Measurements from ENCODE around the gene AP4B1. TPM values are rescaled to one million over a fixed set of nuclear protein-coding genes. Genes with fewer than 3 reads are reported as not detected.

Gene AP4B1
- total RNA-seq, 1 donor from 2014 or later: 31.1 TPM

GRCh38 chr1:113916974-113917373 lies 12.4 kb upstream of the AP4B1 start:
- H3K4me3 Mint-ChIP-seq (ENCODE audit: unreplicated experiment): no peak overlapping the region
- no peaks in the 10 kb centered on the region for H3K9me3 Mint-ChIP-seq (ENCODE audit: unreplicated experiment)
- DNase-seq: no peak
- H3K4me1 Mint-ChIP-seq (ENCODE audit: low read depth, unreplicated experiment): peaks cover 8% of the 10 kb centered on the region
- no peak overlapping the region for H3K27ac Mint-ChIP-seq (ENCODE audit: unreplicated experiment)
- H3K36me3 Mint-ChIP-seq (ENCODE audit: unreplicated experiment): no peaks in the 10 kb centered on the region
- H3K27me3 Mint-ChIP-seq (ENCODE audit: unreplicated experiment): peaks cover 3% of the 10 kb centered on the region
- no peak for TF ChIP-seq CTCF (IDR thresholded peaks at IDR 0.05; ENCODE audit: partially characterized antibody, unreplicated experiment)

- no peak overlapping the region for H3K27ac Mint-ChIP-seq (ENCODE audit: unreplicated experiment)
- H3K27me3 Mint-ChIP-seq (ENCODE audit: unreplicated experiment): peaks cover 3% of the 10 kb centered on the region
- no peak for DNase-seq
- H3K36me3 Mint-ChIP-seq (ENCODE audit: unreplicated experiment): no peaks in the 10 kb centered on the region
- H3K9me3 Mint-ChIP-seq (ENCODE audit: unreplicated experiment): no peaks in the 10 kb centered on the region
- H3K4me1 Mint-ChIP-seq (ENCODE audit: low read depth, unreplicated experiment): peaks cover 8% of the 10 kb centered on the region
- no peak overlapping the region for H3K4me3 Mint-ChIP-seq (ENCODE audit: unreplicated experiment)
- no peak for TF ChIP-seq CTCF (IDR thresholded peaks at IDR 0.05; ENCODE audit: partially characterized antibody, unreplicated experiment)
Measured at GRCh38 chr1:113913887-113914664, 9.5 kb upstream of the AP4B1 start.

GRCh38 chr1:113913312-113913668 lies 8.7 kb upstream of the AP4B1 start:
- H3K9me3 Mint-ChIP-seq (ENCODE audit: unreplicated experiment): no peaks in the 10 kb centered on the region
- no peak overlapping the region for H3K4me3 Mint-ChIP-seq (ENCODE audit: unreplicated experiment)
- DNase-seq: no peak
- H3K27me3 Mint-ChIP-seq (ENCODE audit: unreplicated experiment): peaks cover 2% of the 10 kb centered on the region
- H3K36me3 Mint-ChIP-seq (ENCODE audit: unreplicated experiment): no peaks in the 10 kb centered on the region
- peak overlapping the region; percentile 19 for H3K27ac Mint-ChIP-seq (ENCODE audit: unreplicated experiment)
- H3K4me1 Mint-ChIP-seq (ENCODE audit: low read depth, unreplicated experiment): peaks cover 8% of the 10 kb centered on the region
- no peak for TF ChIP-seq CTCF (IDR thresholded peaks at IDR 0.05; ENCODE audit: partially characterized antibody, unreplicated experiment)

- TF ChIP-seq CTCF (IDR thresholded peaks at IDR 0.05; ENCODE audit: partially characterized antibody, unreplicated experiment): no peak
- peak; percentile 23 for DNase-seq
- H3K4me1 Mint-ChIP-seq (ENCODE audit: low read depth, unreplicated experiment): peaks cover 10% of the 10 kb centered on the region
- H3K4me3 Mint-ChIP-seq (ENCODE audit: unreplicated experiment): no peak overlapping the region
- no peaks in the 10 kb centered on the region for H3K27me3 Mint-ChIP-seq (ENCODE audit: unreplicated experiment)
- no peaks in the 10 kb centered on the region for H3K9me3 Mint-ChIP-seq (ENCODE audit: unreplicated experiment)
- H3K27ac Mint-ChIP-seq (ENCODE audit: unreplicated experiment): peak overlapping the region; percentile 19
- H3K36me3 Mint-ChIP-seq (ENCODE audit: unreplicated experiment): no peaks in the 10 kb centered on the region
Measured at GRCh38 chr1:113912594-113913311, 8.2 kb upstream of the AP4B1 start.

GRCh38 chr1:113905435-113905861 lies 849 bp upstream of the AP4B1 start:
- Mint-ChIP-seq H3K36me3 (ENCODE audit: unreplicated experiment) (no peaks in the 10 kb centered on the region), H3K27me3 (ENCODE audit: unreplicated experiment) (peaks cover 4% of the 10 kb centered on the region), H3K9me3 (ENCODE audit: unreplicated experiment) (peaks cover 12% of the 10 kb centered on the region), H3K4me1 (ENCODE audit: low read depth, unreplicated experiment) (peaks cover 11% of the 10 kb centered on the region), H3K27ac (ENCODE audit: unreplicated experiment) (peak overlapping the region; percentile 69), H3K4me3 (ENCODE audit: unreplicated experiment) (peak overlapping the region; percentile 91)
- no peak for TF ChIP-seq CTCF (IDR thresholded peaks at IDR 0.05; ENCODE audit: partially characterized antibody, unreplicated experiment)
- peak; percentile 22 for DNase-seq
